NCI-H345 treated with DMSO at 0.1 percent for 48 hours (cell line): Measurements from ENCODE around the gene RIBC2.

ENCODE experiments used
- DNase-seq: peaks from one replicate; lab custom pipeline; 2025; ENCODE audit not compliant: unreplicated experiment; lab: John Stamatoyannopoulos, UW

RIBC2 gene

DNA sequence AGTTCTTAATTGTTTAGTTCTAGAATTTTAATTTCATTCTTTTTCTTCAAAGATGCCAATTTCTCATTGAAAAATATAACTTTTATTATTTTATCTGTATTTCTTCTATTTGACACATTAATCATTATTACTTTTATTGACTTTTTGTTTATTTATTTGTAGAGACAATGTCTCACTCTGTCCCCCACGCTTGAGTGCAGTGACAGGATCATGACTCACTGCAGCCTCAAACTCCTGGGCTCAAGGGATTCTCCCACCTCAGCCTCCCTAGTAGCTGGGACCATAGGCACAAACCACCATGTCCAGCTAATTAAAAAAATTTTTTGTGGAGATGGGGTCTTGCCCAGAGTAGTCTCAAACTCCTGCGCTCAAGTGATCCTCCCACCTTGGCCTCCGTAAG is 58.9 kb downstream of the RIBC2 start:
- no peak for DNase-seq

DNA sequence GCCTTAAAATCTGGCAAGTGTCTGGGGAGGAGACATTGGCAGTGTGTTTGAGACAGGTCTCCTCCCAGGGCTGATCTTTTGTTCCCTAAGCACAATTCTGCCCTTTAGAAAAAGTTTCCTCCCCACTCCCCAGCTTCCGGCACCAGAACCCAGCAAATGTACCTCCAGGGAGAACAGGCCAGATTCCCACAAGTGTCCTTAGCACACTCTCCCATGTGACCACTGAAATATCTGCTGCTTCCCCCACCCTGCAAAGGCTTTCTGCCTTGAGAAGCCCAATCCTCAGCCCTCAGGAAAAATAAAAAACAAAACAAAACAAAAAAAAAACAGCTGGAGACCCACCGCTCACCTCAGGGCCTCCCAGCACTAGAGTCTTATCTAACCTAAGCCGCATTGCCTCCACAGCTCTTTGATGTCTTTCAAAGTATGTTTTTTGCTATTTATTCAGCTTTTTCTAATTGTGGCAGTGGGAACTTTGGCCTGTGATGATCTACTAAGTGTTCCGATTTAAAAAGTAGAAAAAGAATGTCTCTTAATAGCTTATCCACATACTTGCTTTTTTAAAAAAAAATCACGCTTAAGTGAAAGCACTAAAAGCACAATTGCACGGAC is 60.2 kb downstream of the RIBC2 start:
- no peak for DNase-seq

DNA sequence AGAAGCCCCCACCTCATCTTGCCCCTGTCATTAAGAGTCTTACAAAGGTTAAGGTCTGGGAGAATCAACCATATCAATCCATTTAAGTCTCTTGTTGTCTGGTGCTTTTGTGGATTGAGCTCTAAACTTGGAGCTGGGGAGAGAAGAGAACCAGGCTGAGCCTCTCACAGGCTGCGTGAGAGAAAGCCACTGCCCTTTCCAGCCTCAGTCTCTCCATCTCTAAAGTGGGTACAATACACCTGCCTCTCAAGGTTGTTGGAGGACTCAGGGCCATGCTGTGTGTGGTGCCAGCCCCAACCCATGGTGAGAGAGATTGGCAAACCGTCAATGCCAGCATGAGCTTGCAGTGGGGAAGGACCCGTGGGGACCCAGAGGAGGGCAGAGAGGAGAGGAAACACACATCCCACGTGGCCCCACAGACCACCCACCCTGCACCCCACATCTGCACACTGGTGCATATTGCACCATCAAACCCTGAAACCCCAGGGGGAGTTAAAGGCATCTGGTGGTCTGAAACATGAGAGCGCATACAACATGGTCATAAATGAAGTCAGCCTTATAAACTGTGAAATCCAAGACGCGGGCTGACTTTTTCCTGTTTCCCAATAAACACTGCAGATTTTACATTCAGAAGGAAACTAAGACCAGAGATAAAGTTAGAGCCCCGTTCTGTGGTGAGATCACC is 61.7 kb downstream of the RIBC2 start:
- DNase-seq, result no peak

DNA sequence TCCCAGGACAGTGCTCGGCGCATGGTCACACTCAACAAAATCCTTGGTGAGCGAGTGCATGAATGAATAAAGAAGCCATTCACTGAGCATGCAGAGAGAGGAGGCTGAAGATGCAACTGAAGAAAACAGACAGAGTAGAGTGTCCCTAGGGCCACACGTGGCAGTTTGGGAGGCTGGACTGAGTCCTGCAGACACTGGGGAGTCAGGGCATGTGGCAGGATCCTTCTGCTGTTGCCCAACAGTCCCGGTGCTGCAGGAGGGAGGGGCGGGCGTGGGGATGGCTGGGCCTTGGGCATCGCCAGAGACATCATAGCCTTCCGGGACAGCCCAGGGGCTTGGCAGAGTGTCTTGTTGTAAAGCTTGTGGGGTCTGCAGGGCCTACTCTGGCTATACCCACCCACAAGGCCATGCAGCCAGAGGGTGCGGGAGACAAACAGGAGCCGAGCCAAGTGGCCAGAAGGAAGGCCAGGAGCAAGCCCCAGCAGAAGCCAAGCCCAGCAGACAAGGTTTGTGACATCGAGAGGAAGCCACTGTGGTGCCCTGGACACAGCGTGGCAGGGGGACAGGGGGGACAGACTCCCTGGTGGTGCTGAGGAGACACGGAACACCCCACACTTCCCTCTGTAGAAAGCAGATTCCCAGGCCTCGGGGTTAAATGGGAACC is 62.5 kb downstream of the RIBC2 start:
- DNase-seq, result no peak

DNA sequence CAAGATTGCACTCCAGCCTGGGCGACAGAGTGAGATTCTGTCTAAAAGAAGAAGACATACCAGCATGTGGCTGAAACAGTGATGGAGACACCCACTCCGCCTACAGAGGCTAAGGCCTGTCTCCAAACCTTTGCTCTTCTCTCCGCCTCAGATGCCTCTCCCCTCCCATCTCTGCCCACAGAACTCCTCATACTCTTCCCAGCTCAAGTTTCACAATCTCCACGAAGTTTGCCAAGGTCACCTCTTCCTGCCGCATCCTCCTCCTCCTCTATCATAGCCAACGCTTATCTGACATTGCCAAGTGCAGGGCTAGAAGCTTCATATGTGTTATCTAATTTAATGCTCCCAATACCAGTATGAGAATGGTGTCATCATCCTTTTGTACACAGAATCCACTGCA is 63.3 kb downstream of the RIBC2 start:
- no peak for DNase-seq

DNA sequence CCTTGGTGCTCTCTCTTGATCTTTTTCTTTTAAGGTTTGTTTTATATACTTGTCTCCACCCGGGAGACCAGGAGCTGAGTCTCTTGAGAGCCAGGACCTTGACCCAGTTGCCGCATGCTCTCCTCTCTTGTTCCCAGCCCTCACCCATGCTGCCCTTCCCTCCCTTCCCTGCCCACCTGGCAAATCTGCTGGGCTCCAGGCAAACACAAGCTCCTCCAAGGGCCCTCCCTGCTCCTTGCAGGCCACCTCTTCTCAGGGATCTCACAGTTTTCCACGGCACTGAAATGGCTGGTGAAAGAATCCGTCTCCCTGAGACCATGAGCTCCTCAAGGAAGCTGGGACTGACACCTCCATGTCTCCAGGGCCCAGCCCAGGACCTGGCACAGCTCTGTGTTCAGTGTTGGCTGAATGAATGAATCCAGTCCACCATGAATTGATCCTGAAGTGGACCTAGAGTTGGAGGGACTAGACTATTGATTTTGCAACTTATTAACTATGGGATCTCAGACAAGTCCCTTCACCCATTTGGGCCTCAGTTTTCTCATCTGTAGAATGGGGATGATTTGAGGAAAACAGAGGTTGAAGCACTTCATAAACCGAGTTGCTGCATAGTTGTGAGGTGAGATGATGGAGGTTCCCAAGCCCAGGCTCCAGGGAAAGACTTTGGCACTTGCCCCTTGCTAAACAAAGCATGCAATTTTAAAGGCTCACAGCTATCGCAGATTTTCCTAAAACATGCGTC is 64.0 kb downstream of the RIBC2 start:
- no peak for DNase-seq

DNA sequence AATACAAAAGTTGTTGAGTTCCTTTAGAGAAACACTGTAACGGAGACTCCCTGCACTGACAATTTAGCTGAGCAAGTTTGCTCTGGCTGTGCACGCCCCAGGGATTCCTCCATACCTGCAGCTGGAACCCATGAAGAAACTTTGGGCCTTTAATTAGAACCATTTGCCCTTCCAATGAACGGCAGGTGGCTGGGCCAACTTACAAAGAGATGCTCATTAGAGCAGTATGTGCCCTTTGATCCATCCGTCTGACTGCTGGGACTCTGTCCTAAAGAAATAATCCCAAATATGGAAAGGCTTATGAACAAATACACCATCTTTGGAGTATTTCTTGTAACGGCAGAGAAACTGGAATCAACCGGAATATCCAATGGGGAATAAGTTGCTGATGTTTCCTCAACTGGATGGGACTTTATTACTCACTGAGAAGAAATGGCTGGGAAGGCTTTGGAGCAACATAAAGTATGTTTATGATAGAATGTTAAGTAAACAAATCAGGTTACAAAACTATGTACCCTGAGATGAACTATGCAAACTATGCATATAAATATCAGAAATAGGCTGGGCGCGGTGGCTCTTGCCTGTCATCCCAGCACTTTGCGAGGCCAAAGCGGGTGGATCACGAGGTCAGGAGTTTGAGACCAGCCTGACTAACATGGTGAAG is 64.7 kb downstream of the RIBC2 start:
- DNase-seq, result no peak

DNA sequence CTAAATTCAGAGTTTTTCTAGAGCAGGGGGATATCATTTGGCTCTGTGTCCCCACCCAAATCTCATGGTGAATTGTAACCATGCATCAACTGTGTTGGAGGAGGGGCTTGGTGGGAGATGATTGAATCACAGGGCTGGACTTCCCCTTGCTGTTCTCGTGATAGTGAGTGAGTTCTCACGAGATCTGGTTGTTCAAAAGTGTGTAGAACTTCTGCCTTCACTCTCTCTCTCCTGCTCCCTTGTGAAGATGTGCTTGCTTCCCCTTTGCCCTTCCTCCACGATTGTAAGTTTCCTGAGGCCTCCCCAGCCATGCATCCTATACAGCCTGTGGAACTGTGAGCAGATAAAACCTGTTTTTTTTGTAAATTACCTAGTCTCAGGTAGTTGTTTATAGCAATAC is 67.2 kb downstream of the RIBC2 start:
- DNase-seq, result no peak

DNA sequence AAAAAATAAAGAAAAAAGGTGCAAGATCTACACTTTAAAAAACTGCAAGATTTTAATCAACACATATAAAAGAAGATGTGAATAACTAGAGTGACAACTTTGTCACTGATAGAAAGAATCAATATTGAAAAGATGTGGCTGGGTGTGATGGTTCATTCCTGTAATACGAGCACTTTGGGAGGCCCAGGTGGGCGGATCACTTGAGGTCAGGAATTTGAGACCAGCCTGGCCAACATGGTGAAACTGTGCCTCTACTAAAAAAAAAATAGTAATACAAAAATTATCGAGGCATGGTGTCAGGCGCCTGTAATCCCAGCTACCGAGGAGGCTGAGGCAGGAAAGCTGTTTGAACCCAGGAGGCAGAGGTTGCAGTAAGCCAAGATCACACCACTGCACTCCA is 68.2 kb downstream of the RIBC2 start:
- DNase-seq, result no peak
